Osteoblast (primary cell): Measurements from ENCODE around the gene SIPA1L3. TPM values are rescaled to one million over a fixed set of nuclear protein-coding genes. Genes with fewer than 3 reads are reported as not detected.

Experiments used
- DNase-seq: peaks from one replicate; pipeline ENCODE4 v3.0.0; 2011; ENCODE audit warnings: low spot score, mixed read lengths; ENCODE audit not compliant: insufficient read length; ENCODE audit errors: missing footprints
- H2AFZ ChIP-seq: 2 replicates; pipeline ENCODE4 v1.6.0; 2011; ENCODE audit warnings: mild to moderate bottlenecking, low read length
- H3K27ac ChIP-seq: 2 replicates; pipeline ENCODE4 v1.5.1; 2011; ENCODE audit warnings: mild to moderate bottlenecking, low read depth, low read length, moderate library complexity
- H3K27me3 ChIP-seq: 2 replicates; pipeline ENCODE4 v1.6.0; 2012; ENCODE audit warnings: mild to moderate bottlenecking, control low read depth, inconsistent platforms, low read length, moderate library complexity; ENCODE audit not compliant: insufficient read depth
- H3K36me3 ChIP-seq: 2 replicates; pipeline ENCODE4 v1.5.1; 2011; ENCODE audit warnings: mild to moderate bottlenecking, low read length, control low read depth, moderate library complexity; ENCODE audit not compliant: insufficient read depth
- H3K4me1 ChIP-seq: 2 replicates; pipeline ENCODE4 v1.5.1; 2011; ENCODE audit warnings: mild to moderate bottlenecking, low read length, control low read depth, moderate library complexity; ENCODE audit not compliant: insufficient read depth
- H3K4me2 ChIP-seq: 2 replicates; pipeline ENCODE4 v1.6.0; 2011; ENCODE audit warnings: mild to moderate bottlenecking, low read length; ENCODE audit not compliant: insufficient read depth
- H3K4me3 ChIP-seq: fragments of 200-600 bp; sonication (generic); 3 replicates; pipeline ENCODE4 v1.5.1; 2012; ENCODE audit warnings: mild to moderate bottlenecking, low read length, inconsistent platforms; ENCODE audit not compliant: insufficient read depth
- H3K79me2 ChIP-seq: 2 replicates; pipeline ENCODE4 v1.6.0; 2012; ENCODE audit warnings: mild to moderate bottlenecking, low read length, control low read depth, inconsistent platforms; ENCODE audit not compliant: insufficient read depth
- H3K9me3 ChIP-seq: 2 replicates; pipeline ENCODE4 v1.5.1; 2011; ENCODE audit warnings: low read depth, low read length, control low read depth
- H4K20me1 ChIP-seq: 2 replicates; pipeline ENCODE4 v1.6.0; 2012; ENCODE audit warnings: mild to moderate bottlenecking, low read length, control low read depth; ENCODE audit not compliant: insufficient read depth
- CTCF ChIP-seq: IDR thresholded peaks from 2 replicates; pipeline ENCODE4 v1.5.1; 2011; ENCODE audit warnings: mild to moderate bottlenecking, low read depth, low read length, moderate library complexity; ENCODE audit errors: extremely low read depth
- total RNA-seq: library from RNA; depleted of rRNA; stranded (reverse); fragments of >200 nt; gene quantifications from 2 replicates; pipeline ENCODE4 v1.2.3, GENCODE V29; 2012

SIPA1L3 gene
- total RNA-seq, 1 donor, result 17.4 TPM

GRCh38 chr19:38018694-38019395 is 111.8 kb downstream of the SIPA1L3 start:
- Histone ChIP-seq H3K79me2 (peaks cover 77% of the 10 kb centered on the region), H4K20me1 (no peaks in the 10 kb centered on the region), H3K4me1 (peaks cover 22% of the 10 kb centered on the region), H3K4me2 (no peak overlapping the region), H3K9me3 (no peaks in the 10 kb centered on the region), H3K4me3 (no peak overlapping the region), H2AFZ (no peak overlapping the region), H3K27ac (peak overlapping the region; percentile 21), H3K27me3 (no peaks in the 10 kb centered on the region), H3K36me3 (no peaks in the 10 kb centered on the region)
- TF ChIP-seq CTCF, result no peak
- no peak for DNase-seq

GRCh38 chr19:38019396-38019724 is 112.4 kb downstream of the SIPA1L3 start:
- DNase-seq, result peak; percentile 79
- Histone ChIP-seq H3K79me2 (peaks cover 78% of the 10 kb centered on the region), H3K4me1 (peaks cover 25% of the 10 kb centered on the region), H4K20me1 (no peaks in the 10 kb centered on the region), H3K9me3 (no peaks in the 10 kb centered on the region), H2AFZ (no peak overlapping the region), H3K4me3 (no peak overlapping the region), H3K27me3 (no peaks in the 10 kb centered on the region), H3K27ac (peak overlapping the region; percentile 21), H3K36me3 (no peaks in the 10 kb centered on the region), H3K4me2 (no peak overlapping the region)
- no peak for TF ChIP-seq CTCF

- no peak overlapping the region for H3K4me2 ChIP-seq
- H3K36me3 ChIP-seq, result no peaks in the 10 kb centered on the region
- no peak for DNase-seq
- H3K27ac ChIP-seq, result peak overlapping the region; percentile 58
- H4K20me1 ChIP-seq, result no peaks in the 10 kb centered on the region
- H3K79me2 ChIP-seq, result peaks cover 81% of the 10 kb centered on the region
- peaks cover 25% of the 10 kb centered on the region for H3K4me1 ChIP-seq
- no peaks in the 10 kb centered on the region for H3K9me3 ChIP-seq
- no peak for TF ChIP-seq CTCF
- no peaks in the 10 kb centered on the region for H3K27me3 ChIP-seq
- H2AFZ ChIP-seq, result no peak overlapping the region
- H3K4me3 ChIP-seq, result no peak overlapping the region
Observed at GRCh38 chr19:38020311-38020710, 113.3 kb downstream of the SIPA1L3 start.

GRCh38 chr19:38021352-38021751 is 114.3 kb downstream of the SIPA1L3 start:
- Histone ChIP-seq H3K4me1 (peaks cover 25% of the 10 kb centered on the region), H3K4me3 (no peak overlapping the region), H3K4me2 (no peak overlapping the region), H3K79me2 (peaks cover 82% of the 10 kb centered on the region), H2AFZ (no peak overlapping the region), H3K27ac (peak overlapping the region; percentile 58), H3K27me3 (no peaks in the 10 kb centered on the region), H4K20me1 (no peaks in the 10 kb centered on the region), H3K9me3 (no peaks in the 10 kb centered on the region), H3K36me3 (no peaks in the 10 kb centered on the region)
- no peak for DNase-seq
- TF ChIP-seq CTCF, result no peak
